Stimulated activated naive CD8-positive, alpha-beta T cell treated with anti-CD3 and anti-CD28 coated beads, Interleukin-15, Interleukin-2, amounts not matched to agents 100 ng/mL and 50 ng/mL, for 24 hours (primary cell): ENCODE results near the gene DMKN.

Source experiments
- H3K27ac Mint-ChIP-seq: one replicate; pipeline ENCODE4 v1.8.0; 2021; ENCODE audit warnings: mild to moderate bottlenecking, mixed read lengths
- H3K27me3 Mint-ChIP-seq: one replicate; pipeline ENCODE4 v1.8.0; 2021; ENCODE audit warnings: mixed read lengths
- H3K36me3 Mint-ChIP-seq: one replicate; pipeline ENCODE4 v1.8.0; 2021; ENCODE audit warnings: low read depth, mixed read lengths
- H3K4me1 Mint-ChIP-seq: one replicate; pipeline ENCODE4 v1.8.0; 2021; ENCODE audit warnings: low read depth, mixed read lengths
- H3K4me3 Mint-ChIP-seq: one replicate; pipeline ENCODE4 v1.8.0; 2021; ENCODE audit warnings: mild to moderate bottlenecking, mixed read lengths
- H3K9me3 Mint-ChIP-seq: one replicate; pipeline ENCODE4 v1.8.0; 2021; ENCODE audit warnings: mixed read lengths

DMKN gene

DNA sequence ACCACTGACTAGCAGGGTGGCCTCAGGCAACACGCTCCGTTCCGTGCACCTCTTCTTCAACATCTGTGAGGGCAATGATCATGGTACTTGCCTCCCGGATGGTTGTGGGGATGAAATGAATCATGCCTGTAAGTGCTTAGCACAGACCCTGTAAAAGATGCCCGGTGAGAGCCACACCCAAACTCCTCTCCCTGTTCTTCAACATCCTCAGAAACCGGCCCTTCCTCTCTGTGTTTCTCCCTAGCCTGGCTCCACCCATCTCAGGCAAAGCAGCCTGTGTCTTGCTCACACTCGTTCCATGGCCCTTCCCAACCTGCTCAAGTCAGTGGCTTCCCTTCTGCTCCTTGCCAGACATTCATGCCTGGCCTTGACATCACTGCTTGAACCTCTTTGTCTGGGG is 5.8 kb upstream of the DMKN start:
- Mint-ChIP-seq H3K4me3 (no peak overlapping the region), H3K4me1 (no peaks in the 10 kb centered on the region), H3K9me3 (no peaks in the 10 kb centered on the region), H3K27ac (no peak overlapping the region), H3K36me3 (no peaks in the 10 kb centered on the region), H3K27me3 (peaks cover 16% of the 10 kb centered on the region)

DNA sequence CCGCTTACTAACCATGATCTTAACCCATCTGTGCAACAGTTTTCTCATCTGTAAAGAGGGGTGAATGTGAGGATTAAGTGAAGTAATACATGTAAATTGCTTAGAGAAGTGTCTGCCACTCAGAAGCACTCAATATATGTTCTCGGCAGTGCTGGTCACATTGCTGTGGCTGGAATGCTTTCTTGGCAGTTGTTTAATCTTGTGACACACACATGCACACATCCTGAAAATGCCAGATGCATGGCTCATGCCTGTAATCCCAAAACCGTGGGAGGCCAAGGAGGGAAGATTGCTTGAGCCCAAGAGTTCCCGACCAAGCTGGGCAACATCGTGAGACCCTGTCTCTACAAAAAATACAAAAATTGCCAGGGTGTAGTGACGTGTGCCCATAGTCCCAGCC is 4.9 kb upstream of the DMKN start:
- H3K27ac Mint-ChIP-seq = no peak overlapping the region
- no peaks in the 10 kb centered on the region for H3K4me1 Mint-ChIP-seq
- peaks cover 17% of the 10 kb centered on the region for H3K27me3 Mint-ChIP-seq
- no peak overlapping the region for H3K4me3 Mint-ChIP-seq
- no peaks in the 10 kb centered on the region for H3K36me3 Mint-ChIP-seq
- no peaks in the 10 kb centered on the region for H3K9me3 Mint-ChIP-seq

DNA sequence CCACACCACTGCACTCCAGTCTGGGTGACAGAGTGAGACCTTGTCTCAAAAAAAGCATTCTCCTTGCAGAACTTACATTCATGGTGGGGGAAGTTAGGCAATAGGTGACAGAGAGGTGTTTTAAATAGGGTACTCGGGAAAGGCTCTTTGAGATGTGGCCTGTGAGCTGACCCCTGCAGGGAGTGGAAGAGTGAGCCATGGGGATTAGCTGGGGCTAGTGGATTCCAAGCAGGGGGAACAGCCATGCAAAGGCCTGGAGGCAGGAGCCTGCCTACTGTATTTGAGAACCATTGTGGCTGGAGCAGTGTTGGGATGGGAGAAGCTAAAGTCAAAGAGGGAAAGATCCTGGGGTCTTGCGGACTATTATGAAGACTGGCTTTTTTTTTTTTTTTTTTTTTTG is 3.9 kb upstream of the DMKN start:
- H3K4me1 Mint-ChIP-seq = no peaks in the 10 kb centered on the region
- no peak overlapping the region for H3K27ac Mint-ChIP-seq
- no peaks in the 10 kb centered on the region for H3K9me3 Mint-ChIP-seq
- no peaks in the 10 kb centered on the region for H3K36me3 Mint-ChIP-seq
- H3K4me3 Mint-ChIP-seq = no peak overlapping the region
- peaks cover 22% of the 10 kb centered on the region for H3K27me3 Mint-ChIP-seq

GRCh38 chr19:35516310-35516709 is 2.9 kb upstream of the DMKN start:
- no peaks in the 10 kb centered on the region for H3K4me1 Mint-ChIP-seq
- H3K4me3 Mint-ChIP-seq = no peak overlapping the region
- H3K27ac Mint-ChIP-seq = no peak overlapping the region
- no peaks in the 10 kb centered on the region for H3K36me3 Mint-ChIP-seq
- H3K9me3 Mint-ChIP-seq = no peaks in the 10 kb centered on the region
- peaks cover 22% of the 10 kb centered on the region for H3K27me3 Mint-ChIP-seq

DNA sequence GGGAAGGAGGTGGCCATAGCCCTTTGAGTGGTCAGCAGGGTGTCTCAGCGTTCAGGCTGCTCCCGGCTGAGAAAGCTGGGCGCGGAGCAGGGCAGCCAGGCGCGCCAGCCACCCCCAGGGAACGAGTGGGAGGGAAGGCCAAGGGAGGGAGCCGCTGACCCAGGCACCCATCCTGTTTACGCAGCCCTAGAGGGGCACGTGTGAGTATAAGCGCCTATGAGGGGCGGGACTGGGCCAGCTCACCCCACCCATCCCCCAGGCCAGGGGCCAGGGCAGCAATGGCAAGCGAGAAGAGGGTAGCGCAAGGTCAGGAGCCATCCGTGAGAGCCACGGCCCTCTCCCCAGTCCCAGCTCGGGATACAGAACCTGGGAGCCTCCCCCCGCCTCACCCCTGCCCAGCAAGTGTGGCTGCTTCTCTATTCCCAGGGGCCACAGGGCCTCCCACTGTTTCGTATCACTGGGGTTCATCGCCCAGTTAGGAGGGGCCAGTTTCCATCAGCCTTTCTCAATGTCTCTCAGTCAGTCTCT is 897 bp upstream of the DMKN start:
- Mint-ChIP-seq H3K27ac (no peak overlapping the region), H3K4me3 (no peak overlapping the region), H3K9me3 (no peaks in the 10 kb centered on the region), H3K27me3 (peaks cover 36% of the 10 kb centered on the region), H3K36me3 (no peaks in the 10 kb centered on the region), H3K4me1 (peaks cover 11% of the 10 kb centered on the region)

DNA sequence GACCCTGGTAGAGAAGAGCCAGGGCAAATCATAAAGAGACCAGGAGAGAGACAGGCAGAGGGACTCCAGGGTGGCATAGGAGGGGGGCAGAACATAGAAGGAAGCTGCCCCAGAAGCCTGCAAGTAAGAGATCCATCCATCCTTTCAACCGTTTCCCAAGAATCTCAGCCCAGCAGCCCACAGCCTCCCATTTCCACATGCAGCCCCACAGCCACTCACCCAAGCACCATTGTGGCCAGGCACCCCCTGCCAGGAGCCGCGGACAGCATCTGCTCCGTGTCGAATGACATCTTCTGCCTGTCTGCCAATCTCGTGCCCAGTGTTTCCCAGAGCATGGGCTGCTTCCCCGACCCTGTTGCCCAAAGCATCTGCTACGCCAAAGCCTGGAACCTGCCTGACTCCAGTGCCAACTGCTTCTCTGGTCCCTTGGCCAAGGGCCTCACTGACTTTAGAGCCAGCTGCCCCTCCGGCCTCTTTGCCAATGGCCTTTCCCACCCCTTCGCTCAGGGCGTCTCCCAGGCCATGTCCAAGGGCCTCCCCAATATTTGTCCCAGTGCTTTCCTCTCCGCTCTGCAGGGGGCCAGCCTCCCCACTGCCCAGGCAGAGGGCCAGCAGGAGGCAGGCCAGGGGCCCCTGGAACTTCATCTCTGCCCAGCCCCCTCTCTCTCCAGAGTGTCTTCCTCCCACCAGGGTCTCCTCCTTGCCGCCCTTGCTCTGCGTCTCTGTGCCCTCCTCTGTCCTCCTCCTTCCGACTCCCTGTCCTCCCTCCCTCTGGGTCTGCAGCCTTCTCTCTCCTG is 420 bp downstream of the DMKN start:
- Mint-ChIP-seq H3K27me3 (peaks cover 46% of the 10 kb centered on the region), H3K4me3 (no peak overlapping the region), H3K36me3 (no peaks in the 10 kb centered on the region), H3K27ac (no peak overlapping the region), H3K4me1 (peaks cover 13% of the 10 kb centered on the region), H3K9me3 (no peaks in the 10 kb centered on the region)

DNA sequence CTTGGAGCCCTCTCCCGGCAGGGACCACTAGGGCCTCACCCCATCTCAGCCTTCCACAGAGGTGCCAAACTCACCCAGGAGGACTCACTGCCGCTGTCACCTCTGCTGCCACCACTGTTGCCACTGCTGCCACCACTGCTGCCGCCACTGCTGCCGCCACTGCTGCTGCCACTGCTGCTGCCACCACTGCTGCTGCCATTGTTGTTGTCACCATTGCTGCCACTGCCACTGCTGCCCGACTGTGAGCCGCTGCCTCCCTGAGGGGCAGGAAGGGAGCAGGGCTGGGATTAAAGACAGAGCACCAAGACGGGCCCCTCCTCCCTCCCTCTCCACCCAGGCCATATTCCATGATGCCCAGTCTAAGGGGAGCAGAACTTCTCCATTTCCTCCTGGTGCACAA is 2.1 kb downstream of the DMKN start:
- Mint-ChIP-seq H3K4me3 (no peak overlapping the region), H3K27ac (no peak overlapping the region), H3K4me1 (peaks cover 13% of the 10 kb centered on the region), H3K27me3 (peaks cover 38% of the 10 kb centered on the region), H3K9me3 (no peaks in the 10 kb centered on the region), H3K36me3 (no peaks in the 10 kb centered on the region)

- peaks cover 40% of the 10 kb centered on the region for H3K27me3 Mint-ChIP-seq
- no peak overlapping the region for H3K27ac Mint-ChIP-seq
- H3K36me3 Mint-ChIP-seq = no peaks in the 10 kb centered on the region
- peaks cover 13% of the 10 kb centered on the region for H3K4me1 Mint-ChIP-seq
- H3K4me3 Mint-ChIP-seq = peak overlapping the region; percentile 63
- no peaks in the 10 kb centered on the region for H3K9me3 Mint-ChIP-seq
These were observed 2.9 kb downstream of the DMKN start for GRCh38 chr19:35510626-35510964.

DNA sequence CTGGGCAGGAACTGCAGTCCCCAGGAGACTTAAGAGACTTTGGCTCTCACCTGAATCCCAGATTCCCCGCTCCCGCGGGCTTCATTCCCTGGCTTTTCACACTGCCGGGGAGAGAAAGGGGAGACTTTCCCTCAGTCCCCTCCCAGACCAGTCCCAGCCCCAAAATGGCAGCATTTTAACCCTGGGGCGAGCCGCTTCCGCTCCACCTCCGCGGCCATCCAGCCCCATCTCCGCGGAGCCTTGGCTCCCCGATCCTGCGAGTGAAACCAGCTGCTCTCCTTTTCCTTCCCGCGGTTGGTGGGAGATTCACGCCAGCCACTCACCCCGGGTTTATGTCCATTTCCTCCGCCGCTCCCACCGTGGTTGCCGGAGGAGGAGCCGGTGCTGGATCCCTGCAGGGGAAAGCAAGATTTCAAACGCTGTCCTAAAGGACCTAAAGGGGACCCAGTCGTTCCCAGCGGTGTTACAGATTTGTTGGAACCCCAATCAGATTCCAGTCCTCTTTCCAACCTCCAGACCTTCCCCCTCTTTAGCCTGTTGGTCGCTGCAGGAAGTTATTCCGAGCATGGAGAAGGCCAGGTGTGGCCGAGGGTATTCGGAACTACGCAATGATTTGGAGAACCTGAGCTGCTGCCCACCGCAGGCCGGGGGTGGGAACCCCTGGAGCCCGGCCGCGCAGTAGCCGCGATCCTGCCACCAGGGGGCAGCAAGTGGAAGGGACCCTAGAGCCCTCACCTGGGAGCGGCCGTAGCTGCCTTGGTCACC is 3.4 kb downstream of the DMKN start:
- Mint-ChIP-seq H3K36me3 (no peaks in the 10 kb centered on the region), H3K4me1 (peaks cover 13% of the 10 kb centered on the region), H3K9me3 (no peaks in the 10 kb centered on the region), H3K4me3 (peak overlapping the region; percentile 63), H3K27ac (no peak overlapping the region), H3K27me3 (peaks cover 45% of the 10 kb centered on the region)

DNA sequence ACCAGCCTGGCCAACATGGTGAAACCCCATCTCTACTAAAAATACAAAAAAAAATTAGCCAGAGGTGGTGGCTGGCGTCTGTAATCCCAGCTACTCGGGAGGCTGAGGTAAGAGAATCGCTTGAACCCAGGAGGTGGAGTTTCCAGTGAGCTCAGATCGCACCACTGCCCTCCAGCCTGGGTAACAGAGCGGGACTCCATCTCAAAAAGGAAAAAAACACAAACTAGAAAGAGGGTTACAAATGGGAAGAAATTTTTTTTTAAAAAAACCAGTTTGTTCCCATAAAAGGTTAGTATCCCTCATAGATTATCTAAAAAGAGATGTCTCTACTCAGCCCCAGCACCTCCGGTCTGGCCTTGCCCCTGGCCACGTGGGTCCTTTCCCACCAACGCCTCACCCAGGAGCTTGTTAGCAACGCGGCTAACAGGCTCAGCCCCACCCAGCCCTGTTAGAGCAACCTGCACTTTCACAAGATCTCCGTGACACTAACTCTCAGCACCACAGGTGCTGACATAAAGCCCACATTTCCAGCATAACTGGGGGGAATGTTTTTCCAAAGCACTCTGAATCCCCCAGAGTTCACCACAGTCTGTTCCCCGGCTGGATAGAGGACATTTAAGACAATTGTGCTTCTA is 4.3 kb downstream of the DMKN start:
- H3K4me1 Mint-ChIP-seq = peaks cover 13% of the 10 kb centered on the region
- H3K27ac Mint-ChIP-seq = no peak overlapping the region
- peaks cover 42% of the 10 kb centered on the region for H3K27me3 Mint-ChIP-seq
- H3K9me3 Mint-ChIP-seq = no peaks in the 10 kb centered on the region
- no peaks in the 10 kb centered on the region for H3K36me3 Mint-ChIP-seq
- H3K4me3 Mint-ChIP-seq = peak overlapping the region; percentile 63

- H3K27me3 Mint-ChIP-seq = peaks cover 38% of the 10 kb centered on the region
- peaks cover 13% of the 10 kb centered on the region for H3K4me1 Mint-ChIP-seq
- no peaks in the 10 kb centered on the region for H3K9me3 Mint-ChIP-seq
- H3K36me3 Mint-ChIP-seq = no peaks in the 10 kb centered on the region
- no peak overlapping the region for H3K4me3 Mint-ChIP-seq
- H3K27ac Mint-ChIP-seq = no peak overlapping the region
These were observed 5.3 kb downstream of the DMKN start for GRCh38 chr19:35508129-35508528.

DNA sequence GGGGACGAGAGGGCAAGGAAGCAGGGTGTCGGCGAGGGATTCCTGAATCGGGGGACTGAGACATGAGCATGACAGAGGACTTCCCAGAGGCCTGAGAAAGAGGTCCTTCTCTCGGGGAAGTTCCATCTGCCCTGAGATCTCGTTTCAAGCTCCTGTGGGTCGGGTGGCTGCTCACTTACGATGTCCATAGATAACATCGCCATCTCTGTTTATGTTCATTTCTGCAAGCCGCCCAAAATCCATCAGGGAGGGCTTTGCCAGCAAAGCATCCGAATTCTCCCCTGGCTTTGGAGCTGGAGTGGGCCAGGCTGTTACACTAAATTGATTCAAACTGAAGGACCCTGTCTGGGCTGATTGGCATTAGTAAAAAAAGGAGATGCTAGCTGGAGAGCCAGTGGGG is 5.9 kb downstream of the DMKN start:
- Mint-ChIP-seq H3K27me3 (peaks cover 33% of the 10 kb centered on the region), H3K4me3 (no peak overlapping the region), H3K9me3 (no peaks in the 10 kb centered on the region), H3K36me3 (no peaks in the 10 kb centered on the region), H3K27ac (no peak overlapping the region), H3K4me1 (peaks cover 13% of the 10 kb centered on the region)

- Mint-ChIP-seq H3K9me3 (no peaks in the 10 kb centered on the region), H3K4me1 (peaks cover 13% of the 10 kb centered on the region), H3K27ac (no peak overlapping the region), H3K27me3 (peaks cover 36% of the 10 kb centered on the region), H3K4me3 (no peak overlapping the region), H3K36me3 (no peaks in the 10 kb centered on the region)
These were observed 7.4 kb downstream of the DMKN start for GRCh38 chr19:35506011-35506410.

DNA sequence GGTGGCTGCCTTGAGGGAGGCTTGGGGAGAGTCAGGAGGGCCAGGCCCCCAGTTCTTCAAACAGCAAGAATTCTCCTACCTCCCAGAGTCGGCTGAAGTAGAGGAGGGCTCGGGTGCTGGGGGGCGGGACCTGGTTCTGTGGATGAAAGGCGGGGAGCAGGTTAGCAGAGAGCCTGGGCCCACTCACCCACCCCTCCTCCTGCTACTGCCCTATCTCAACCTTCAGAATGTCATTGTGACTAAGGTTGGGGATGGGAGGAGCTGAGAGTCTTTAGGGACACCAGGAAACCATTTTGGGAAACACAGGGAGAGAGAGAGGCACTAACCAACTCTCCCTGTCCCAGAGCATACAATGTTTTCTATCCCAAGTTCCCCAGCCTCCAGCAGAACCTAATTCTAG is 10.7 kb downstream of the DMKN start:
- Mint-ChIP-seq H3K27ac (no peak overlapping the region), H3K4me3 (no peak overlapping the region), H3K27me3 (peaks cover 13% of the 10 kb centered on the region), H3K4me1 (no peaks in the 10 kb centered on the region), H3K36me3 (no peaks in the 10 kb centered on the region), H3K9me3 (no peaks in the 10 kb centered on the region)

GRCh38 chr19:35501684-35502083 is 11.8 kb downstream of the DMKN start:
- Mint-ChIP-seq H3K4me1 (no peaks in the 10 kb centered on the region), H3K27me3 (peaks cover 16% of the 10 kb centered on the region), H3K27ac (no peak overlapping the region), H3K4me3 (no peak overlapping the region), H3K9me3 (no peaks in the 10 kb centered on the region), H3K36me3 (no peaks in the 10 kb centered on the region)
